OCI-LY7 (cell line): ENCODE measurements around the gene ANXA7. TPM values are rescaled to one million over a fixed set of nuclear protein-coding genes. Genes with fewer than 3 reads are reported as not detected.
"Not testable (repeated sequence)": the region's sequence is repeated elsewhere in the genome, so short reads cannot be mapped to it uniquely, and the experiment has no call there.

Experiments
- BruUV-seq: library from RNA; stranded (reverse); fragments of 400-500 nt; replicated peaks from 2 replicates; lab custom pipeline; 2021; lab: Mats Ljungman, UMichigan
- CTCF ChIA-PET: fragments of 300-600 bp; sonication (Branson Sonifier 250); formaldehyde crosslinking; loops from one replicate; lab custom pipeline; 2022; ENCODE audit warnings: antibody characterized with exemption; ENCODE audit not compliant: unreplicated experiment; lab: Charles Lee
- POLR2A ChIA-PET: fragments of 300-600 bp; sonication (Branson Sonifier 250); formaldehyde crosslinking; loops from one replicate; lab custom pipeline; 2022; ENCODE audit warnings: antibody characterized with exemption; lab: Charles Lee
- DNase-seq: peaks from one replicate; pipeline ENCODE4 v3.0.0-alpha.2; 2015; ENCODE audit warnings: low spot score
- H2AFZ ChIP-seq: fragments of 200-600 bp; sonication (generic), shearing (Covaris generic); 2 replicates; pipeline ENCODE4 v1.6.1; 2014; ENCODE audit warnings: mild to moderate bottlenecking, antibody characterized with exemption, low read length, moderate library complexity
- H3K27ac ChIP-seq: fragments of 200-600 bp; sonication (generic); 2 replicates; pipeline ENCODE4 v1.5.1; 2014; ENCODE audit warnings: mixed run types, low read depth, mild to moderate bottlenecking, moderate library complexity, low read length, inconsistent platforms; ENCODE audit not compliant: poor library complexity, severe bottlenecking
- H3K36me3 ChIP-seq: fragments of 200-600 bp; sonication (generic); 2 replicates; pipeline ENCODE4 v1.6.1; 2014; ENCODE audit warnings: mild to moderate bottlenecking, antibody characterized with exemption, low read length, moderate library complexity, mixed read lengths; ENCODE audit not compliant: insufficient read depth
- H3K4me1 ChIP-seq: fragments of 200-600 bp; sonication (generic); 2 replicates; pipeline ENCODE4 v1.5.1; 2014; ENCODE audit warnings: mild to moderate bottlenecking, low read length; ENCODE audit not compliant: insufficient read depth, poor library complexity, severe bottlenecking
- H3K4me2 ChIP-seq: fragments of 200-600 bp; sonication (generic); 2 replicates; pipeline ENCODE4 v1.6.1; 2014; ENCODE audit warnings: mild to moderate bottlenecking, low read length
- H3K4me3 ChIP-seq: fragments of 200-600 bp; sonication (generic); 2 replicates; pipeline ENCODE4 v1.5.1; 2014; ENCODE audit warnings: mild to moderate bottlenecking, low read depth, low read length; ENCODE audit not compliant: poor library complexity, severe bottlenecking
- H3K79me2 ChIP-seq: fragments of 200-600 bp; sonication (generic); 2 replicates; pipeline ENCODE4 v1.6.1; 2016; ENCODE audit warnings: low read depth, mild to moderate bottlenecking, low read length, moderate library complexity, mixed read lengths; ENCODE audit not compliant: insufficient read depth
- H3K9me2 ChIP-seq: fragments of 200-600 bp; sonication (generic); 2 replicates; pipeline ENCODE4 v1.6.1; 2016; ENCODE audit warnings: mild to moderate bottlenecking, low read length, mixed read lengths; ENCODE audit not compliant: insufficient read depth
- H3K9me3 ChIP-seq: fragments of 200-600 bp; sonication (generic); 2 replicates; pipeline ENCODE4 v1.6.1; 2014; ENCODE audit warnings: mild to moderate bottlenecking, mixed run types, low read length, mixed read lengths
- H4K20me1 ChIP-seq: fragments of 200-600 bp; sonication (generic); 2 replicates; pipeline ENCODE4 v1.6.1; 2014; ENCODE audit warnings: mild to moderate bottlenecking, antibody characterized with exemption, low read length, moderate library complexity, mixed read lengths; ENCODE audit not compliant: insufficient read depth
- CTCF ChIP-seq: fragments of 200-600 bp; sonication (generic); conservative IDR thresholded peaks from 2 replicates; pipeline ENCODE4 v1.5.1; 2014; ENCODE audit warnings: mild to moderate bottlenecking, antibody characterized with exemption, low read length, moderate library complexity, mixed read lengths
- EZH2phosphoT487 ChIP-seq: fragments of 200-600 bp; sonication (generic); IDR thresholded peaks from 2 replicates; pipeline ENCODE4 v1.6.1; 2018; ENCODE audit warnings: low read depth, borderline replicate concordance, mild to moderate bottlenecking, mixed run types, antibody characterized with exemption, low read length, moderate library complexity, mixed read lengths
- intact Hi-C: fragments of 100-400 bp; cut with micrococcal nuclease; formaldehyde crosslinking; loops from one replicate; pipeline ENCODE4 v1.10.0; 2022; ENCODE audit not compliant: unreplicated experiment
- total RNA-seq, 2 experiments: library from RNA; depleted of rRNA in 1 of 2; stranded (reverse); fragments of >200 nt in 1 of 2; shearing (Covaris generic) in 1 of 2; gene quantifications; 2 replicates each; pipeline ENCODE4 v1.2.3, GENCODE V29; 2014 to 2022

ANXA7 gene
- total RNA-seq, 2 experiments from 2014 or later = 52.0 to 86.6 TPM

- ChIA-PET POLR2A (interaction anchor here (0.6 kb wide), 1 partner anchor 332 kb away, joined by 4 read pairs; no protein-coding TSS in a partner anchor), CTCF (no interaction called here)
- Histone ChIP-seq H3K4me2 (no peak overlapping the region), H3K4me3 (no peak overlapping the region), H3K4me1 (no peaks in the 10 kb centered on the region), H4K20me1 (no peaks in the 10 kb centered on the region), H3K27ac (no peak overlapping the region), H3K36me3 (no peaks in the 10 kb centered on the region), H3K79me2 (no peaks in the 10 kb centered on the region), H2AFZ (no peak overlapping the region), H3K9me3 (no peaks in the 10 kb centered on the region), H3K9me2 (no peaks in the 10 kb centered on the region)
- TF ChIP-seq EZH2phosphoT487 = no peak
- TF ChIP-seq CTCF = no peak
- DNase-seq = no peak
- BruUV-seq = no TSS peak
- intact Hi-C loops = no loop called here
Measured at GRCh38 chr10:73333202-73333601, 80.7 kb downstream of the ANXA7 start.

- BruUV-seq = no TSS peak
- Histone ChIP-seq H3K4me1 (no peaks in the 10 kb centered on the region), H3K36me3 (no peaks in the 10 kb centered on the region), H3K79me2 (no peaks in the 10 kb centered on the region), H3K4me2 (no peak overlapping the region), H2AFZ (no peak overlapping the region), H3K27ac (no peak overlapping the region), H4K20me1 (no peaks in the 10 kb centered on the region), H3K9me2 (no peaks in the 10 kb centered on the region), H3K9me3 (no peaks in the 10 kb centered on the region), H3K4me3 (no peak overlapping the region)
- intact Hi-C loops = no loop called here
- POLR2A ChIA-PET = no interaction called here
- no peak for DNase-seq
- CTCF ChIA-PET = no interaction called here
- no peak for TF ChIP-seq CTCF
- TF ChIP-seq EZH2phosphoT487 = no peak
Measured at GRCh38 chr10:73332379-73332778, 81.5 kb downstream of the ANXA7 start.

GRCh38 chr10:73328523-73328922, 85.3 kb downstream of the ANXA7 start:
- CTCF ChIA-PET = not testable (repeated sequence)

GRCh38 chr10:73325290-73325689, 88.6 kb downstream of the ANXA7 start:
- H3K4me3 ChIP-seq, H3K79me2 ChIP-seq, H3K9me2 ChIP-seq, DNase-seq, H2AFZ ChIP-seq, H3K4me1 ChIP-seq, H4K20me1 ChIP-seq, H3K9me3 ChIP-seq, intact Hi-C loops, H3K27ac ChIP-seq, H3K4me2 ChIP-seq, H3K36me3 ChIP-seq, POLR2A ChIA-PET, CTCF ChIA-PET, BruUV-seq: not testable (repeated sequence)

More at GRCh38 chr10:73328523-73328922, 85.3 kb downstream of the ANXA7 start:
- H4K20me1 ChIP-seq, H3K9me2 ChIP-seq, DNase-seq, POLR2A ChIA-PET, BruUV-seq, H3K4me2 ChIP-seq, H3K4me3 ChIP-seq, H3K9me3 ChIP-seq, H2AFZ ChIP-seq, intact Hi-C loops, H3K4me1 ChIP-seq, H3K27ac ChIP-seq, H3K79me2 ChIP-seq, H3K36me3 ChIP-seq: not testable (repeated sequence)
